ENCODE measurements around the gene P4HA3. TPM values are rescaled to one million over a fixed set of nuclear protein-coding genes. Genes with fewer than 3 reads are reported as not detected.
"Not testable (repeated sequence)": the region's sequence is repeated elsewhere in the genome, so short reads cannot be mapped to it uniquely, and the experiment has no call there.

Gene P4HA3
- not detected for total RNA-seq

GRCh38 chr11:74311352-74311926 is at the start of gene P4HA3:
Gene P4HA3, minus strand, starts transcription at chr11:74311640. Its CDS starts 29 bp downstream, at chr11:74311611.
- H3K4me3 Mint-ChIP-seq, result peak within 1 kb of the TSS; percentile 57
- peaks cover 7% of the 10 kb centered on the region for H3K4me1 Mint-ChIP-seq
- peaks cover 31% of the 10 kb centered on the region for H3K27me3 Mint-ChIP-seq
- DNase-seq (peak; percentile 80), ATAC-seq (peak; percentile 98)
- intact Hi-C loops (cut with DNase I, micrococcal nuclease), result no loop called here
- no peak within 1 kb of the TSS for H3K27ac Mint-ChIP-seq
- ChIA-PET CTCF (interaction anchor here (1.3 to 1.9 kb wide), 2 partner anchors 10 to 56 kb away, joined by 5 to 6 read pairs; no protein-coding TSS in a partner anchor), POLR2A (no interaction called here)
- peaks cover 5% of the 10 kb centered on the region for H3K9me3 Mint-ChIP-seq (ENCODE audit: low read depth)
- H3K36me3 Mint-ChIP-seq (ENCODE audit: low read depth), result no peaks in the 10 kb centered on the region

- Mint-ChIP-seq H3K4me3 (no peak overlapping the region), H3K27ac (no peak overlapping the region), H3K4me1 (no peaks in the 10 kb centered on the region), H3K9me3 (ENCODE audit: low read depth) (peaks cover 3% of the 10 kb centered on the region), H3K27me3 (no peaks in the 10 kb centered on the region), H3K36me3 (ENCODE audit: low read depth) (peaks cover 34% of the 10 kb centered on the region)
- POLR2A ChIA-PET, result no interaction called here
- no peak for DNase-seq
- intact Hi-C loops (cut with DNase I, micrococcal nuclease), result no loop called here
- no peak for ATAC-seq
- CTCF ChIA-PET, result interaction anchor here (0.6 to 1.9 kb wide), 2 partner anchors 92 to 371 kb away, joined by 3 to 5 read pairs; no protein-coding TSS in a partner anchor
These were observed 46.0 kb upstream of the P4HA3 start for GRCh38 chr11:74357449-74357848.

GRCh38 chr11:74355626-74356025 is 44.2 kb upstream of the P4HA3 start:
- intact Hi-C loops (cut with DNase I, micrococcal nuclease), result no loop called here
- Mint-ChIP-seq H3K9me3 (ENCODE audit: low read depth) (no peaks in the 10 kb centered on the region), H3K27ac (no peak overlapping the region), H3K36me3 (ENCODE audit: low read depth) (peaks cover 18% of the 10 kb centered on the region), H3K4me3 (no peak overlapping the region), H3K27me3 (no peaks in the 10 kb centered on the region), H3K4me1 (no peaks in the 10 kb centered on the region)
- no peak for ATAC-seq
- ChIA-PET CTCF (interaction anchor here (1.0 kb wide), 1 partner anchor 100 kb away, joined by 3 read pairs; no protein-coding TSS in a partner anchor), POLR2A (no interaction called here)
- no peak for DNase-seq

- ChIA-PET POLR2A (no interaction called here), CTCF (interaction anchor here (0.6 kb wide), 1 partner anchor 18 kb away, joined by 4 read pairs; no protein-coding TSS in a partner anchor)
- H3K36me3 Mint-ChIP-seq (ENCODE audit: low read depth), result peaks cover 13% of the 10 kb centered on the region
- ATAC-seq (no peak), DNase-seq (no peak)
- intact Hi-C loops (cut with DNase I, micrococcal nuclease), result no loop called here
- H3K4me3 Mint-ChIP-seq, result no peak overlapping the region
- no peaks in the 10 kb centered on the region for H3K9me3 Mint-ChIP-seq (ENCODE audit: low read depth)
- H3K4me1 Mint-ChIP-seq, result no peaks in the 10 kb centered on the region
- no peaks in the 10 kb centered on the region for H3K27me3 Mint-ChIP-seq
- H3K27ac Mint-ChIP-seq, result no peak overlapping the region
These were observed 42.6 kb upstream of the P4HA3 start for GRCh38 chr11:74354036-74354435.

GRCh38 chr11:74347381-74347780 is 35.9 kb upstream of the P4HA3 start:
- no peak for DNase-seq
- Mint-ChIP-seq H3K9me3 (ENCODE audit: low read depth) (no peaks in the 10 kb centered on the region), H3K27ac (no peak overlapping the region), H3K4me1 (no peaks in the 10 kb centered on the region), H3K4me3 (no peak overlapping the region), H3K27me3 (no peaks in the 10 kb centered on the region), H3K36me3 (ENCODE audit: low read depth) (peaks cover 5% of the 10 kb centered on the region)
- no peak for ATAC-seq
- POLR2A ChIA-PET, result no interaction called here
- CTCF ChIA-PET, result interaction anchor here (1.3 kb wide), 1 partner anchor 20 kb away, joined by 4 read pairs; no protein-coding TSS in a partner anchor
- intact Hi-C loops (cut with DNase I, micrococcal nuclease), result no loop called here

- Mint-ChIP-seq H3K4me1 (no peaks in the 10 kb centered on the region), H3K27ac (no peak overlapping the region), H3K4me3 (no peak overlapping the region), H3K9me3 (ENCODE audit: low read depth) (no peaks in the 10 kb centered on the region), H3K36me3 (ENCODE audit: low read depth) (peaks cover 6% of the 10 kb centered on the region), H3K27me3 (no peaks in the 10 kb centered on the region)
- no peak for DNase-seq
- no peak for ATAC-seq
- CTCF ChIA-PET, result no interaction called here
- intact Hi-C loops (cut with DNase I, micrococcal nuclease), result no loop called here
- POLR2A ChIA-PET, result no interaction called here
These were observed 34.0 kb upstream of the P4HA3 start for GRCh38 chr11:74345420-74345819.

- no peak for ATAC-seq
- Mint-ChIP-seq H3K27ac (no peak overlapping the region), H3K9me3 (ENCODE audit: low read depth) (no peaks in the 10 kb centered on the region), H3K4me3 (no peak overlapping the region), H3K36me3 (ENCODE audit: low read depth) (peaks cover 6% of the 10 kb centered on the region), H3K27me3 (no peaks in the 10 kb centered on the region), H3K4me1 (no peaks in the 10 kb centered on the region)
- CTCF ChIA-PET, result no interaction called here
- POLR2A ChIA-PET, result no interaction called here
- no peak for DNase-seq
- intact Hi-C loops (cut with DNase I, micrococcal nuclease), result no loop called here
These were observed 30.5 kb upstream of the P4HA3 start for GRCh38 chr11:74341921-74342320.

- POLR2A ChIA-PET, result no interaction called here
- no peaks in the 10 kb centered on the region for H3K9me3 Mint-ChIP-seq (ENCODE audit: low read depth)
- no peaks in the 10 kb centered on the region for H3K4me1 Mint-ChIP-seq
- intact Hi-C loops (cut with DNase I, micrococcal nuclease), result no loop called here
- CTCF ChIA-PET, result no interaction called here
- DNase-seq (no peak), ATAC-seq (no peak)
- H3K36me3 Mint-ChIP-seq (ENCODE audit: low read depth), result peaks cover 8% of the 10 kb centered on the region
- no peak overlapping the region for H3K27ac Mint-ChIP-seq
- no peaks in the 10 kb centered on the region for H3K27me3 Mint-ChIP-seq
- H3K4me3 Mint-ChIP-seq, result no peak overlapping the region
These were observed 28.2 kb upstream of the P4HA3 start for GRCh38 chr11:74339619-74340018.

GRCh38 chr11:74338963-74339362 is 27.5 kb upstream of the P4HA3 start:
- Mint-ChIP-seq H3K27me3 (no peaks in the 10 kb centered on the region), H3K4me1 (no peaks in the 10 kb centered on the region), H3K4me3 (no peak overlapping the region), H3K36me3 (ENCODE audit: low read depth) (peaks cover 8% of the 10 kb centered on the region), H3K27ac (no peak overlapping the region), H3K9me3 (ENCODE audit: low read depth) (no peaks in the 10 kb centered on the region)
- CTCF ChIA-PET, result interaction anchor here (2.2 kb wide), 1 partner anchor 11 kb away, joined by 7 read pairs; no protein-coding TSS in a partner anchor
- intact Hi-C loops (cut with DNase I, micrococcal nuclease), result no loop called here
- POLR2A ChIA-PET, result no interaction called here
- no peak for ATAC-seq
- DNase-seq, result no peak

GRCh38 chr11:74333193-74333592 is 21.8 kb upstream of the P4HA3 start:
- Mint-ChIP-seq H3K27me3 (no peaks in the 10 kb centered on the region), H3K4me1 (no peaks in the 10 kb centered on the region), H3K9me3 (ENCODE audit: low read depth) (no peaks in the 10 kb centered on the region), H3K4me3 (no peak overlapping the region), H3K36me3 (ENCODE audit: low read depth) (peaks cover 4% of the 10 kb centered on the region), H3K27ac (no peak overlapping the region)
- ChIA-PET POLR2A (no interaction called here), CTCF (interaction anchor here (1.0 to 2.3 kb wide), 5 partner anchors 10 to 106 kb away, joined by 3 to 9 read pairs (median 3); no protein-coding TSS in a partner anchor)
- ATAC-seq, result no peak
- intact Hi-C loops (cut with DNase I, micrococcal nuclease), result no loop called here
- no peak for DNase-seq

GRCh38 chr11:74332291-74332690 is 20.9 kb upstream of the P4HA3 start:
- ATAC-seq (no peak), DNase-seq (no peak)
- ChIA-PET POLR2A (no interaction called here), CTCF (interaction anchor here (0.6 to 2.3 kb wide), 4 partner anchors 11 to 272 kb away, joined by 3 to 9 read pairs (median 6); no protein-coding TSS in a partner anchor)
- Mint-ChIP-seq H3K36me3 (ENCODE audit: low read depth) (peaks cover 4% of the 10 kb centered on the region), H3K9me3 (ENCODE audit: low read depth) (no peaks in the 10 kb centered on the region), H3K4me1 (no peaks in the 10 kb centered on the region), H3K27ac (no peak overlapping the region), H3K27me3 (no peaks in the 10 kb centered on the region), H3K4me3 (no peak overlapping the region)
- intact Hi-C loops (cut with DNase I, micrococcal nuclease), result no loop called here

- H3K9me3 Mint-ChIP-seq (ENCODE audit: low read depth); CTCF ChIA-PET; H3K36me3 Mint-ChIP-seq (ENCODE audit: low read depth); ATAC-seq; H3K4me3 Mint-ChIP-seq; intact Hi-C loops (cut with DNase I, micrococcal nuclease); H3K4me1 Mint-ChIP-seq; DNase-seq; H3K27me3 Mint-ChIP-seq; H3K27ac Mint-ChIP-seq: not testable (repeated sequence)
- POLR2A ChIA-PET, result interaction anchor here (0.5 kb wide), 1 partner anchor 25 kb away, joined by 13 read pairs; no protein-coding TSS in a partner anchor
These were observed 19.6 kb upstream of the P4HA3 start for GRCh38 chr11:74331000-74331399.

Data from activated CD4-positive, alpha-beta T cell treated with anti-CD3 and anti-CD28 coated beads for 36 hours (primary cell).